K562 (cell line): ENCODE results near the gene C2CD5. TPM values are rescaled to one million over a fixed set of nuclear protein-coding genes. Genes with fewer than 3 reads are reported as not detected.
A peak's percentile ranks its signal among the peaks of the same experiment; 100 is the strongest.

Experiments
- BRD4 ChIP-seq: fragments of 200-600 bp; sonication (generic); IDR thresholded peaks from 2 replicates; pipeline ENCODE4 v1.6.1; 2017; ENCODE audit warnings: inconsistent platforms
- DMBX1 ChIP-seq: fragments of 250-450 bp; sonication (Bioruptor Pico); IDR thresholded peaks from 2 replicates; pipeline ENCODE4 v1.8.0; 2022; ENCODE audit warnings: inconsistent platforms, mild to moderate bottlenecking, moderate library complexity, borderline replicate concordance
- ESRRA ChIP-seq: fragments of 450-650 bp; IDR thresholded peaks from 2 replicates; pipeline ENCODE4 v1.6.1; 2014; ENCODE audit warnings: low read depth, mild to moderate bottlenecking, moderate library complexity, borderline replicate concordance
- HINFP ChIP-seq: fragments of 450-650 bp; conservative IDR thresholded peaks from 2 replicates; pipeline ENCODE4 v1.6.1; 2016; ENCODE audit warnings: missing genetic modification characterization, low read depth, mild to moderate bottlenecking, control low read depth, missing compliant biosample characterization
- JUNB ChIP-seq: fragments of 450-650 bp; formaldehyde crosslinking; conservative IDR thresholded peaks from 2 replicates; pipeline ENCODE4 v1.4.0; 2020; ENCODE audit warnings: mild to moderate bottlenecking
- KLF13 ChIP-seq: fragments of 450-650 bp; IDR thresholded peaks from 2 replicates; pipeline ENCODE4 v1.6.1; 2016; ENCODE audit warnings: missing genetic modification characterization, low read depth, mild to moderate bottlenecking, missing compliant biosample characterization, moderate library complexity, borderline replicate concordance
- L3MBTL2 ChIP-seq: fragments of 450-650 bp; IDR thresholded peaks from 2 replicates; pipeline ENCODE4 v1.6.1; 2016; ENCODE audit warnings: mild to moderate bottlenecking, moderate library complexity
- MECOM ChIP-seq: fragments of 250-450 bp; sonication (Bioruptor Pico); IDR thresholded peaks from 2 replicates; pipeline ENCODE4 v1.8.0; 2022; ENCODE audit warnings: inconsistent platforms
- NCOA1 ChIP-seq: fragments of 450-650 bp; IDR thresholded peaks from 2 replicates; pipeline ENCODE4 v1.6.1; 2016; ENCODE audit warnings: low read depth
- NONO ChIP-seq, 2 experiments: fragments of 200-400 bp in 1 of 2; fragments of 450-650 bp in 1 of 2; formaldehyde crosslinking in 1 of 2; IDR thresholded peaks; 2 replicates each; pipeline ENCODE4 v1.6.1; 2017; ENCODE audit warnings: low read depth in 2 of 2, mild to moderate bottlenecking in 2 of 2, moderate library complexity in 2 of 2, low read length in 1 of 2
- NRF1 ChIP-seq, 2 experiments: fragments of 450-650 bp; IDR thresholded peaks in 1 of 2; conservative IDR thresholded peaks in 1 of 2; 2 replicates each; pipeline ENCODE4 v1.6.1; 2014; ENCODE audit warnings: mild to moderate bottlenecking in 2 of 2
- RBM22 ChIP-seq: fragments of 200-400 bp; formaldehyde crosslinking; IDR thresholded peaks from 2 replicates; pipeline ENCODE4 v1.6.1; 2018; ENCODE audit warnings: low read length, low read depth; ENCODE audit not compliant: poor library complexity, severe bottlenecking
- RNF2 ChIP-seq: sonication (generic); IDR thresholded peaks from 2 replicates; pipeline ENCODE4 v1.6.1; 2016
- TCF7 ChIP-seq: sonication (generic); IDR thresholded peaks from 2 replicates; pipeline ENCODE4 v1.6.1; 2016; ENCODE audit warnings: antibody characterized with exemption, borderline replicate concordance
- ZBTB40 ChIP-seq, 2 experiments: fragments of 450-650 bp in 1 of 2; sonication (generic) in 1 of 2; formaldehyde crosslinking in 1 of 2; IDR thresholded peaks; 2 replicates each; pipeline versions ENCODE4 v1.7.1 to v1.9.0; 2016 to 2022; ENCODE audit warnings: inconsistent platforms in 1 of 2, mild to moderate bottlenecking in 1 of 2, missing genetic modification reagents in 1 of 2
- ZNF121 ChIP-seq: sonication (generic); formaldehyde crosslinking; conservative IDR thresholded peaks from 2 replicates; pipeline ENCODE4 v1.8.0; 2022; ENCODE audit warnings: missing genetic modification reagents
- polyA plus RNA-seq, 8 experiments: library from polyadenylated mRNA; depleted of rRNA in 4 of 8; stranded (reverse) in 5 of 8; unstranded in 3 of 8; fragments of >200 nt; fragmentation: Nextera tagmentation in 2 of 8; fragmentation: Illumina TruSeq in 1 of 8; extraction: Ambion mirVana in 2 of 8; extraction: Trizol in 1 of 8; gene quantifications; 2 replicates each; pipeline versions ENCODE4 v1.2.1 to v1.2.3, GENCODE V29; 2011 to 2014; ENCODE audit warnings: inconsistent platforms in 1 of 8, missing spikeins in 1 of 8
- total RNA-seq, 7 experiments: library from RNA; depleted of rRNA in 6 of 7; stranded (reverse); fragments of >200 nt in 6 of 7; fragmentation: Illumina TruSeq in 2 of 7; extraction: Trizol in 2 of 7; gene quantifications; 2 replicates each; pipeline versions ENCODE4 v1.2.1 to v1.2.3, GENCODE V29; 2011 to 2021; ENCODE audit warnings: low replicate concordance in 1 of 7

C2CD5 gene
- total and polyA plus RNA-seq, 9 of the 15 experiments (the other 6 are each of a cell fraction or from before 2014, with no cell fraction given): 5.1 to 24.1 (median 14.3) TPM

GRCh38 chr12:22544038-22544979 is at the start of gene C2CD5 (continued):
- TF ChIP-seq ZBTB40 (IDR thresholded peaks at IDR 0.05) (no peak), ZBTB40 (CRISPR knock-in tag; IDR thresholded peaks at IDR 0.05) (no peak), ZNF121 (CRISPR knock-in tag) (no peak), ESRRA (peak; percentile 54), BRD4 (no peak), TCF7 (no peak), MECOM (CRISPR knock-in tag) (0 out of 2 replicates have a peak, but pooled peaks have one; percentile 19), JUNB (CRISPR knock-in tag) (no peak), RNF2 (peak; percentile 62; the same call in 1 of the 2 replicates), DMBX1 (0 out of 2 replicates have a peak, but pooled peaks have one; percentile 19), KLF13 (tag) (peak; percentile 85), NRF1 (conservative IDR thresholded peaks at IDR 0.05 in 1 of 2, IDR thresholded peaks at IDR 0.05 in 1 of 2) (peak; percentile 41 to 46; a peak in 3 of 4 replicates), L3MBTL2 (peak; percentile 95), NCOA1 (no peak), HINFP (tag) (no peak), NONO (IDR thresholded peaks at IDR 0.05; ENCODE audit: low read depth in 2 of 2, low read length in 1 of 2) (peak; percentile 51 to 55; a peak in 2 of 4 replicates), RBM22 (no peak)
